Mesendoderm (in vitro differentiated cells): Measurements from ENCODE around the gene FAM135A.
"Not testable (repeated sequence)": the region's sequence is repeated elsewhere in the genome, so short reads cannot be mapped to it uniquely, and the experiment has no call there.

Experiments used
- DNase-seq: peaks from one replicate; pipeline ENCODE4 v3.0.0; 2013
- H2AK5ac ChIP-seq: 2 replicates; pipeline ENCODE4 v1.6.1; 2013; ENCODE audit warnings: low read length, inconsistent platforms
- H2BK120ac ChIP-seq: 2 replicates; pipeline ENCODE4 v1.6.1; 2013; ENCODE audit warnings: low read depth, mild to moderate bottlenecking, low read length, moderate library complexity, mixed read lengths
- H2BK15ac ChIP-seq: replicated peaks from 2 replicates; pipeline ENCODE4 v1.6.1; 2013; ENCODE audit warnings: low read depth, mild to moderate bottlenecking, moderate library complexity
- H2BK5ac ChIP-seq: 2 replicates; pipeline ENCODE4 v1.6.1; 2013; ENCODE audit warnings: low read length, inconsistent platforms
- H3K18ac ChIP-seq: 2 replicates; pipeline ENCODE4 v1.6.1; 2013; ENCODE audit warnings: mild to moderate bottlenecking, low read length, mixed read lengths
- H3K23ac ChIP-seq: one replicate; pipeline ENCODE4 v1.6.1; 2013; ENCODE audit warnings: low read length
- H3K27ac ChIP-seq: 2 replicates; pipeline ENCODE4 v1.5.1; 2013; ENCODE audit warnings: low read depth, mild to moderate bottlenecking, inconsistent platforms, low read length, moderate library complexity
- H3K27me3 ChIP-seq: 2 replicates; pipeline ENCODE4 v1.6.1; 2013; ENCODE audit warnings: low read length, control low read depth, mild to moderate bottlenecking, inconsistent platforms; ENCODE audit not compliant: insufficient read depth, poor library complexity
- H3K36me3 ChIP-seq: 2 replicates; pipeline ENCODE4 v1.6.1; 2013; ENCODE audit warnings: low read length, inconsistent platforms; ENCODE audit not compliant: control insufficient read depth, insufficient read depth
- H3K4ac ChIP-seq: one replicate; pipeline ENCODE4 v1.6.1; 2013; ENCODE audit warnings: low read depth, mild to moderate bottlenecking, low read length, moderate library complexity
- H3K4me1 ChIP-seq: 2 replicates; pipeline ENCODE4 v1.6.1; 2013; ENCODE audit warnings: low read depth, low read length, inconsistent platforms; ENCODE audit not compliant: control insufficient read depth
- H3K4me2 ChIP-seq: 2 replicates; pipeline ENCODE4 v1.6.1; 2013; ENCODE audit warnings: low read length
- H3K4me3 ChIP-seq: 2 replicates; pipeline ENCODE4 v1.5.1; 2013; ENCODE audit warnings: mild to moderate bottlenecking, low read length
- H3K56ac ChIP-seq: one replicate; pipeline ENCODE4 v1.6.1; 2013; ENCODE audit warnings: low read length
- H3K79me1 ChIP-seq: 2 replicates; pipeline ENCODE4 v1.6.1; 2013; ENCODE audit warnings: low read length, inconsistent platforms
- H3K79me2 ChIP-seq: 2 replicates; pipeline ENCODE4 v1.6.1; 2013; ENCODE audit warnings: mild to moderate bottlenecking, low read length; ENCODE audit not compliant: control insufficient read depth, insufficient read depth
- H3K9ac ChIP-seq: 2 replicates; pipeline ENCODE4 v1.6.1; 2013; ENCODE audit warnings: low read length, inconsistent platforms
- H4K5ac ChIP-seq: one replicate; pipeline ENCODE4 v1.6.1; 2013; ENCODE audit warnings: low read length
- H4K8ac ChIP-seq: one replicate; pipeline ENCODE4 v1.6.1; 2013; ENCODE audit warnings: low read depth, mild to moderate bottlenecking, control low read depth, low read length, moderate library complexity
- WGBS: extraction: QIAGEN DNeasy Blood & Tissue Kit; methylation state at CpG from one replicate; pipeline ENCODE4 v1.1.7; 2013; ENCODE audit warnings: low lambda C conversion rate, missing lambda C conversion rate; ENCODE audit not compliant: insufficient coverage; ENCODE audit errors: extremely low coverage; 5-methylcytosine and 5-hydroxymethylcytosine counted together

The FAM135A gene

GRCh38 chr6:70474751-70475150 is 61.4 kb downstream of the FAM135A start:
- no peaks in the 10 kb centered on the region for H3K27me3 ChIP-seq
- no peaks in the 10 kb centered on the region for H3K79me1 ChIP-seq
- H3K4me2 ChIP-seq = no peak overlapping the region
- H3K23ac ChIP-seq = no peak overlapping the region
- H2AK5ac ChIP-seq = no peak overlapping the region
- H2BK5ac ChIP-seq = no peak overlapping the region
- no peak overlapping the region for H3K4me3 ChIP-seq
- no peak overlapping the region for H3K4ac ChIP-seq
- no peaks in the 10 kb centered on the region for H3K36me3 ChIP-seq
- WGBS = no CpG with 5 or more reads among the region's 3 CpGs
- H3K27ac ChIP-seq = no peak overlapping the region
- no peak overlapping the region for H4K8ac ChIP-seq
- H3K4me1 ChIP-seq = no peaks in the 10 kb centered on the region
- no peak overlapping the region for H4K5ac ChIP-seq
- peak overlapping the region; percentile 2 for H3K56ac ChIP-seq
- H2BK120ac ChIP-seq = no peak overlapping the region
- H3K18ac ChIP-seq = no peak overlapping the region
- no peaks in the 10 kb centered on the region for H3K79me2 ChIP-seq
- DNase-seq = peak; percentile 86
- H2BK15ac ChIP-seq = no peak overlapping the region
- no peak overlapping the region for H3K9ac ChIP-seq

- H3K36me3 ChIP-seq = no peaks in the 10 kb centered on the region
- H3K4me2 ChIP-seq = no peak overlapping the region
Measured at GRCh38 chr6:70479236-70479635, 65.9 kb downstream of the FAM135A start.

GRCh38 chr6:70486638-70487037 is 73.3 kb downstream of the FAM135A start:
- not testable (repeated sequence) for H3K36me3 ChIP-seq, H3K27me3 ChIP-seq, H3K4me2 ChIP-seq, H2BK5ac ChIP-seq, H3K79me2 ChIP-seq, H2AK5ac ChIP-seq, H3K9ac ChIP-seq, H3K79me1 ChIP-seq, H4K5ac ChIP-seq, H3K4me1 ChIP-seq, DNase-seq, H3K56ac ChIP-seq, H3K4ac ChIP-seq, H2BK120ac ChIP-seq, H3K4me3 ChIP-seq, H4K8ac ChIP-seq, H3K27ac ChIP-seq, H3K18ac ChIP-seq, H2BK15ac ChIP-seq, H3K23ac ChIP-seq
- WGBS = no CpG with 5 or more reads among the region's 9 CpGs

More at GRCh38 chr6:70479236-70479635, 65.9 kb downstream of the FAM135A start:
- Histone ChIP-seq H3K23ac (no peak overlapping the region), H3K9ac (no peak overlapping the region), H3K79me1 (no peaks in the 10 kb centered on the region), H3K56ac (no peak overlapping the region), H4K5ac (no peak overlapping the region), H2BK5ac (no peak overlapping the region), H2BK15ac (no peak overlapping the region), H3K27ac (no peak overlapping the region), H3K4me1 (no peaks in the 10 kb centered on the region), H3K4me3 (no peak overlapping the region), H4K8ac (no peak overlapping the region), H2BK120ac (no peak overlapping the region), H3K27me3 (no peaks in the 10 kb centered on the region), H3K79me2 (no peaks in the 10 kb centered on the region), H3K18ac (no peak overlapping the region), H2AK5ac (no peak overlapping the region), H3K4ac (no peak overlapping the region)
- no CpG with 5 or more reads among the region's 4 CpGs for WGBS
- DNase-seq = no peak

- Histone ChIP-seq H3K23ac (no peak overlapping the region), H3K79me2 (no peaks in the 10 kb centered on the region), H3K36me3 (no peaks in the 10 kb centered on the region), H3K27ac (no peak overlapping the region), H2AK5ac (no peak overlapping the region), H4K5ac (no peak overlapping the region), H3K4ac (no peak overlapping the region), H3K9ac (no peak overlapping the region), H4K8ac (no peak overlapping the region), H2BK15ac (no peak overlapping the region), H3K56ac (no peak overlapping the region), H3K4me2 (no peak overlapping the region), H2BK120ac (no peak overlapping the region), H3K4me3 (no peak overlapping the region), H3K27me3 (no peaks in the 10 kb centered on the region), H3K18ac (no peak overlapping the region), H3K4me1 (no peaks in the 10 kb centered on the region), H2BK5ac (no peak overlapping the region), H3K79me1 (no peaks in the 10 kb centered on the region)
- no CpG with 5 or more reads among the region's 3 CpGs for WGBS
- no peak for DNase-seq
Measured at GRCh38 chr6:70489364-70489763, 76.1 kb downstream of the FAM135A start.

- Histone ChIP-seq H2BK5ac (no peak overlapping the region), H3K56ac (no peak overlapping the region), H3K36me3 (no peaks in the 10 kb centered on the region), H3K4me1 (no peaks in the 10 kb centered on the region), H3K9ac (no peak overlapping the region), H3K79me2 (no peaks in the 10 kb centered on the region), H3K27ac (no peak overlapping the region), H2BK15ac (no peak overlapping the region), H4K8ac (no peak overlapping the region), H3K79me1 (no peaks in the 10 kb centered on the region), H3K27me3 (no peaks in the 10 kb centered on the region), H2BK120ac (no peak overlapping the region), H3K4me3 (no peak overlapping the region), H3K4ac (no peak overlapping the region), H3K23ac (no peak overlapping the region), H2AK5ac (no peak overlapping the region), H3K4me2 (no peak overlapping the region), H4K5ac (no peak overlapping the region), H3K18ac (no peak overlapping the region)
- no CpG with 5 or more reads among the region's 1 CpG for WGBS
- DNase-seq = no peak
Measured at GRCh38 chr6:70494833-70495232, 81.5 kb downstream of the FAM135A start.

GRCh38 chr6:70495790-70496189 is 82.5 kb downstream of the FAM135A start:
- H3K18ac ChIP-seq, H3K79me1 ChIP-seq, H3K56ac ChIP-seq, H3K79me2 ChIP-seq, DNase-seq, H2BK5ac ChIP-seq, H2BK15ac ChIP-seq, H4K5ac ChIP-seq, H3K4ac ChIP-seq, H3K4me3 ChIP-seq, H4K8ac ChIP-seq, H3K27ac ChIP-seq, H3K36me3 ChIP-seq, H2AK5ac ChIP-seq, H2BK120ac ChIP-seq, H3K4me1 ChIP-seq, H3K27me3 ChIP-seq, H3K23ac ChIP-seq, H3K9ac ChIP-seq, H3K4me2 ChIP-seq: not testable (repeated sequence)
- no CpG with 5 or more reads among the region's 3 CpGs for WGBS
